Uterus (tissue), 2 donors: Measurements from ENCODE around the gene SHOC2.

Source experiments
- CTCF ChIP-seq, 4 experiments: fragments of 200-600 bp in 2 of 4; fragments of 450-650 bp in 2 of 4; sonication (generic) in 2 of 4; IDR thresholded peaks; one replicate each; pipeline ENCODE4 v1.5.1; 2016 to 2019; ENCODE audit warnings: antibody characterized with exemption in 4 of 4, mild to moderate bottlenecking in 2 of 4, moderate library complexity in 1 of 4
- POLR2A ChIP-seq, 2 donors: fragments of 450-650 bp; IDR thresholded peaks; one replicate each; pipeline ENCODE4 v1.6.1; 2016; ENCODE audit warnings: antibody characterized with exemption in 2 of 2, mild to moderate bottlenecking in 1 of 2, moderate library complexity in 1 of 2

- no peak for TF ChIP-seq CTCF (IDR thresholded peaks at IDR 0.05)
- no peak for TF ChIP-seq POLR2A (IDR thresholded peaks at IDR 0.05)
These were observed 97.7 kb downstream of the SHOC2 start for GRCh38 chr10:111017098-111017497.
